GM21737 (cell line): ENCODE results near the gene MED15.
"Not testable (repeated sequence)": the region's sequence is repeated elsewhere in the genome, so short reads cannot be mapped to it uniquely, and the experiment has no call there.

Source experiments
- ATAC-seq: cut with Tn5 transposase; IDR thresholded peaks from one replicate; pipeline ENCODE4 v1.9.1; 2021; ENCODE audit warnings: mild to moderate bottlenecking, moderate library complexity; ENCODE audit not compliant: unreplicated experiment

The MED15 gene

GRCh38 chr22:20581503-20582170, 74.2 kb downstream of the MED15 start:
- ATAC-seq, result no peak

DNA sequence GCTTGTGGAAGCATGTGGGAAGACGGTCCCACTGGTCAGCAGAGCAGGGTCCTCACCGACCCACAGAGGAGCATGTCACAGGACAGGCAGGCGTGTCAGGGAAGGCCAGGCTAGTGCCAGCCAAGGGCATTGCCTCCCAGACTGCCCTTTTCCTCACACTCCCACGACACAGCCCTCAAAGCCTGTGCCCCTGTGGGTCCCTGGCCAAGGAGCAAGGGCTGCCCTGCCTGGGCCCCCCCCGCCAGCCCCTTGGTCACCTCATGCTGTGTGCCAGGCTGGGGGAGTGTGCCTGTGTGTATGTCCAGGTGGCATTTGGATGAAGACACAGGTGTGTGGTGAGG, 74.7 kb downstream of the MED15 start:
- ATAC-seq, result no peak

- no peak for ATAC-seq
These were observed 75.3 kb downstream of the MED15 start for GRCh38 chr22:20582520-20583361.

DNA sequence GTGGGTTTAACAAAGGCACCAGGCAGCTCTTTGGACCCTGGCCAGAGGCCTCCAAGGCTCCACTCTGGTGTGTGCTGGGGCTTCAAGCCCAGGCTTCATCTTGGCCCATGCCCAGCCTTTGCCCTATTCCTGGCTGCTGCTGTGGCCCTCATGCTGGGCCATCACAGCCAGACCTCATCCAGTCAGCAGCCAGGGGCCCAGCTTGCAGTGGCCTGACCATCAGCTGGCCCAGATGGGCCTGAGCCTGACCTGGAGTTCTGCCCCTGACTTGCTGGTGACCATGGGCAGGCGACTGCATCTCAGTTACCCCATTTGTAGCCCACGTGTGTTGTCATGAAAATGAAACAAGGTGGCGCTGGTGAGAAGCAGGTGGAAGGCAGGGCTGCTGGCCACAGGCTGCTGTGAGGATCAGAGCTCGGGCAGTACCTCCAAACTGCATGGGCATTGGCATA, 76.1 kb downstream of the MED15 start:
- ATAC-seq, result no peak

GRCh38 chr22:20584029-20584871, 76.8 kb downstream of the MED15 start:
- no peak for ATAC-seq

GRCh38 chr22:20584872-20585638, 77.6 kb downstream of the MED15 start:
- no peak for ATAC-seq

DNA sequence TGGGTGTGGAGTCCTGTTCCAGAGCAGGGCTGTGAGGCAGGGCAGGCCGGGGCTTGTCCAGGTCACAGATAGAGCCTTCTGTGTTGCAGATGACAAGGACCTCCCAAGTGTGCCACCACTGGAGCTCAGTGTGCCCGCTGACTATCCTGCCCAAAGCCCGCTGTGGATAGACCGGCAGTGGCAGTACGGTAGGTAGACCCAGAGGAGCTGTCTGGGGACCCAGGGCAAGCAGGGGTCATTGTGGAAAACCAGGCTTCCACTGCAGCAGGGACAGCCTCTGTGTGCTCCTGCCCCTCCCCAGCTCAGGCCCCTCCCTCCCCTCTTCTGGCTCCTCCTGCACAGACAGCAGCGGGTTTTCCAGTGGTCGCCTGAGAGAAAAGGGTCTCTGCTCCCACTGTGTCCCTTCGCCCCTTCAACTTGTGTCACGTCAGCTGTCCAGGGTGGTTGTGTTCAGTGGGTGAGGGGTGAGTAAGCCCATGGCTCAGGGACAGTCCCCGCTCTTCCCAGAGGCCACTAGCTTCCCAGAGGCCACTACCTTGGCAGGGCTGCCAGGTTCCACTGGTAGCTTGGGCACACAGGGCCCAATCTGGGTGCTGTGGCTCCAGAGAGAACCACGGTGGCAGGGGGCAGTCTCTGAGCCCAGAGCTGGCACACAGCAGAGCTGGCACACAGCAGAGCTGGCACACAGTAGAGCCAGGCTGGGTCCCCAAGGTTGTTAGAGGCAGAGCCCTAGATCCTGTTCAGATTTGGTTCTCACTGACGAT, 78.4 kb downstream of the MED15 start:
- ATAC-seq, result no peak

DNA sequence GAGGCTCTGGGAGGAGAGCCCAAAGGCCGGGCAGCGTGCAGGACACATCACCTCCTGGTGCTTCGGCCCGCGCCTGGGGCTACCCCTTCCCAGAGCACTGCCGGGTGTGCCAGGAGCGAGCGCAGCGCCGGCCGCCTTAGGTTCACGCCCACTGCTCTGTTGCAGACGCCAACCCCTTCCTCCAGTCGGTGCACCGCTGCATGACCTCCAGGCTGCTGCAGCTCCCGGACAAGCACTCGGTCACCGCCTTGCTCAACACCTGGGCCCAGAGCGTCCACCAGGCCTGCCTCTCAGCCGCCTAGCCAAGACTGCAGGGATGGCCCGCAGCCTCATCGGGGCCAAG, 79.0 kb downstream of the MED15 start:
- no peak for ATAC-seq

- no peak for ATAC-seq
These were observed 80.0 kb downstream of the MED15 start for GRCh38 chr22:20587206-20587958.

DNA sequence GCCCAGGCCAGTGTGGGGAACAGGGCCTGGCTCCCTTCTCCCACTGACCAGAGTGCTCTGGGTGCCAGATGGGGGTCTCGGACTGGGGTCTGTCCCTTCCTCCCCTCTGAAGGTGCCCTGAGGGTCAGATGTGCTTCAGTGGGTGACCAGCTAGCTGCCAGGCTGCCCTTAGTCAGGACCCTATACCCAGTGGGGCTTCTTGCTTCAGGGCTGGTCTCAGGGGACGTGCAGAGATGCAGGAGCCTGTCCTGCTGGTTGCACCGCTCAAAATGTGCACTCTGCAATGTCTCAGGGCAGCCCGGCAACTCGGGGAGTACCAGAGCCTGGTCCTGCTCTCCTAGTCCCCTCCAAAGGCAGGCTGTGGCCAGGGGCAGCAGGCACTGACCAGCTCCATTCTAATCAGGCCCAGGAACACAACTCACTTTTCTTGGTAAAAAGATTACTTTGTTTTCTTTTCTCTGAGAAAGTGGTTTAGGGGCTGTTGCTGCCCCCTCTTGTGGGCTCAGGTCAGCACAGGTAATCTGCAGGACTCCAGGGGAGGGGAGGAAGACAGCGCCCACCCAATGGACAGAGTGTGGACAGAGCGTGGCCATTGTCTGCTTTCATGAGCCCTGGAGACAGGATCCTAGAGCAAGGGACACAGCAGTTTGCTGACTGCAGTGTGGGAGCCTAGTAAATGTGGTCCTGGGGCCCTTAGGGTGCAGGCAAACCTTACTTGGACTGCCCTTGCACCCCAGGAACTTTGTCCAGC, 80.9 kb downstream of the MED15 start:
- ATAC-seq, result no peak

GRCh38 chr22:20588843-20589581, 81.6 kb downstream of the MED15 start:
- no peak for ATAC-seq

DNA sequence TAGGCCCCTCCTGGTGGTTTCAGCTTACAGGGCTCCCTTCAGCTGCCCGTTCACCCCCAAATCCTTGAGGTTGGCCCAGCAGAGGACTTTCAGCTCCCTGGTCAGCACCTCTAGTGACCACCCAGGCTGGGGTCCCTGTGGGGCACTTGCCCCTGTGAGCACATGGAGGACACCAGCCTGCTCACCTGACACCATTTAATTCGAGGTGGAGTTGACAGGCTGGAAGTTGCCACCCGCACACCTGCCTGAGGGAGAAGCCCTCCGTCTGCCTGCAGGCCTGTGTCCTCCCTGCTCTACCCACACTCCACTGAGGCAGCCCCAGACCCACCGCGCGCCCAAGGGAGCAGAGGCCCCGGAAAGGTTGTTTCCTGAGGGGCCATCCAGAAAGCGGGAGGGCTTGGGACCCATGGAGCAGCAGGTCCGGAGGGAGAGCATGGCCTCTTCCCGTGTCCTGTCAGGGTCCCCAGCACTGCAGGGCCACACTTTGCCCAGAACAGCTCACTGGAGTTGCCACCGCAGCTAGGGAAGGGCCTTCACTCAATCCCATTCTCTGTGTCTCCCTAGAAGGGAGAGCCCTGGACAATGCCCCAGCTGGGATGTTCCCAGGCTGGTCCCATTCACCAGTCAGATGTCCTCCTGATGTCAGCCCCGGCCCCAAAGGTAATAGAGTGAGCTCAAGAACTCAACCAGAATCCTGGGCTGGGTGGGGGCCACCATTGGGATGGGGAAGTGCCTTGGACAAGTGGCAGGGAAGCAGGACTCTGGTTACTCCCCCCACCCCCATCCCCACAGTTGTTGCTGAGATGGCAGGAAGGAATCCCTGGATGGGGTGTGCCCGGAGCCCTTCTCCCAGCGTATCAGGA, 82.4 kb downstream of the MED15 start:
- no peak for ATAC-seq

GRCh38 chr22:20590477-20591294, 83.3 kb downstream of the MED15 start:
- no peak for ATAC-seq

DNA sequence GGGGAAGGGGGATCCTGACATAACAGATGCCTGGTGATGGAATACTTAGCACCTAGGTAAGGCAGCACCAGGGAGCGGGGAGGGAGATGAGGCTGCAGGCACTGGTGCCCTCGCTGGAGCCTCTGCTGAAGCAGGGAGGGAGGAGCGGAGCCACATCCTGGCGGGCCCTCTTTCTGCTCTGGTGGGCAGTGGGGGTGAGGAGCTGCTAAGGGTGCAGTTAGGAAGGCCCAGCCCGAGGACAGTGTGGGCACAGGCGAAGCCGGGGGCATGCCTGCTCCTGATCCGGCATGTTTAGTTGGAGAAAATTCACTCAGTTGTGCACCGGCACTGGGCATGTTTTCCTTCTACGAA, 83.9 kb downstream of the MED15 start:
- ATAC-seq, result no peak

DNA sequence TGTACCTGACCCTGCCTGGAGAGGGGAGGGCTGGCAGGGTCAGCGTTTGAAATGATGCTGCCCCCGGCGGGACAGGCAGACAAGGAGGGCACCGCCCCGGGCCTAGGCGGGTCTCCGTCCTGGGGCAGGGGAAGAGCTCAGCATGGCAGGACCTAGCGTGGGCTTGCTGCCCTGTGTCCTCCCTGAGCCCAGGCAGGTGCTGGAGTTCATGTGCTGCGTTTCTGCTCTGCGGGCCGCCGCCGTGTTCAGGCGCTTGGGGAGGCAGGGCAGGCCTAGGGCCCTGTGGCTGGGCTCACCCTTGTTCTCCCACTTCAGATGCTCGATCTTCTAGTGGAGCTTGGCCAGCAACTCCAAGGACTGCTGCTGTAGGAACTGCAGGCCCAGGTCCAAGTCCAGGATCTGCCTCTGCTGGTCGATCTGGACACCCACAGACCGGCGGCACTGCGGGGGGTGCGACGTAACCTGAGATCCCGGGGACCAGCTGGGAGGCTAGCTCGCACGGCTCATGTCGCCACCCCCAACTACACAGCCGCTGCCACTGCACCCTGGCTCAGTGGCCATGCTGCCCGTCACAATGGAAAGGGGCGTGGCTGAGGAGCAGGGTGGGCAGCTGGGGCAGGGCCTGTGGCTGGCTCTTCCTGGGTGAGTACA, 84.4 kb downstream of the MED15 start:
- no peak for ATAC-seq

- ATAC-seq, result not testable (repeated sequence)
These were observed 86.6 kb downstream of the MED15 start for GRCh38 chr22:20594038-20594437.
